MCF 10A (cell line): ENCODE data around the gene C1QC. TPM values are rescaled to one million over a fixed set of nuclear protein-coding genes. Genes with fewer than 3 reads are reported as not detected.
A peak's percentile ranks its signal among the peaks of the same experiment; 100 is the strongest.
"Not testable (repeated sequence)": the region's sequence is repeated elsewhere in the genome, so short reads cannot be mapped to it uniquely, and the experiment has no call there.

Experiments used
- BruUV-seq: library from RNA; stranded (reverse); fragments of 400-500 nt; replicated peaks from 2 replicates; lab custom pipeline; 2021; lab: Mats Ljungman, UMichigan
- CTCF ChIA-PET: fragments of 300-600 bp; sonication (Branson Sonifier 250); formaldehyde crosslinking; extraction: SDS; loops from one replicate; lab custom pipeline; 2021; ENCODE audit warnings: antibody characterized with exemption, inconsistent platforms; lab: Yijun Ruan, JAX
- POLR2A ChIA-PET: fragments of 300-600, 350-650 bp; sonication (Branson Sonifier 250); formaldehyde crosslinking; extraction: SDS; loops from one replicate; lab custom pipeline; 2020; ENCODE audit warnings: antibody characterized with exemption, inconsistent platforms; lab: Yijun Ruan, JAX
- DNase-seq: peaks from one replicate; pipeline ENCODE4 v3.0.0-alpha.2; 2018; ENCODE audit not compliant: unreplicated experiment
- H3K27ac Mint-ChIP-seq: one replicate; pipeline ENCODE4 v1.8.0; 2022; ENCODE audit warnings: mild to moderate bottlenecking, low read depth, mixed read lengths; ENCODE audit not compliant: unreplicated experiment
- H3K27me3 Mint-ChIP-seq: one replicate; pipeline ENCODE4 v1.8.0; 2022; ENCODE audit warnings: mixed read lengths; ENCODE audit not compliant: insufficient read depth, unreplicated experiment
- H3K36me3 Mint-ChIP-seq: one replicate; pipeline ENCODE4 v1.8.0; 2022; ENCODE audit warnings: mild to moderate bottlenecking, moderate library complexity, mixed read lengths; ENCODE audit not compliant: insufficient read depth, unreplicated experiment
- H3K4me1 Mint-ChIP-seq: one replicate; pipeline ENCODE4 v1.8.0; 2022; ENCODE audit warnings: mixed read lengths; ENCODE audit not compliant: insufficient read depth, unreplicated experiment
- H3K4me3 Mint-ChIP-seq: one replicate; pipeline ENCODE4 v1.8.0; 2022; ENCODE audit warnings: mild to moderate bottlenecking, moderate library complexity, mixed read lengths; ENCODE audit not compliant: unreplicated experiment
- H3K9me3 Mint-ChIP-seq: one replicate; pipeline ENCODE4 v1.8.0; 2022; ENCODE audit warnings: mixed read lengths; ENCODE audit not compliant: unreplicated experiment
- CTCF ChIP-seq: fragments of 200-600 bp; IDR thresholded peaks from one replicate; pipeline ENCODE4 v1.8.0; 2022; ENCODE audit warnings: antibody characterized with exemption, mild to moderate bottlenecking; ENCODE audit not compliant: unreplicated experiment
- intact Hi-C: fragments of 100-400 bp; cut with micrococcal nuclease; formaldehyde crosslinking; loops from 2 replicates; pipeline ENCODE4 v1.14.1; 2022
- total RNA-seq: library from RNA; stranded (reverse); gene quantifications from 2 replicates; pipeline ENCODE4 v1.2.3, GENCODE V29; 2022

Gene C1QC
- total RNA-seq, 1 experiment from 2014 or later = not detected

- Mint-ChIP-seq H3K9me3 (no peaks in the 10 kb centered on the region), H3K27ac (no peak overlapping the region), H3K4me1 (no peaks in the 10 kb centered on the region), H3K36me3 (no peaks in the 10 kb centered on the region), H3K27me3 (peaks cover 46% of the 10 kb centered on the region), H3K4me3 (no peak overlapping the region)
- no peak for TF ChIP-seq CTCF
- intact Hi-C loops = no loop called here
- CTCF ChIA-PET = interaction anchor here (0.5 to 1.7 kb wide), 5 partner anchors 34 to 302 kb away, joined by 3 to 8 read pairs (median 3); partner anchors contain the start of gene LACTBL1
- POLR2A ChIA-PET = no interaction called here
- no peak for DNase-seq
- BruUV-seq = no TSS peak
These were observed 27.0 kb downstream of the C1QC start for GRCh38 chr1:22670352-22670975.

- intact Hi-C loops = no loop called here
- ChIA-PET POLR2A (no interaction called here), CTCF (interaction anchor here (0.6 to 3.6 kb wide), 6 partner anchors 110 to 292 kb away, joined by 4 to 28 read pairs (median 6); no protein-coding TSS in a partner anchor)
- H3K9me3 Mint-ChIP-seq = no peaks in the 10 kb centered on the region
- H3K4me3 Mint-ChIP-seq = no peak overlapping the region
- BruUV-seq = no TSS peak
- TF ChIP-seq CTCF = no peak
- H3K27me3 Mint-ChIP-seq = peaks cover 45% of the 10 kb centered on the region
- H3K27ac Mint-ChIP-seq = no peak overlapping the region
- H3K4me1 Mint-ChIP-seq = no peaks in the 10 kb centered on the region
- DNase-seq = no peak
- H3K36me3 Mint-ChIP-seq = no peaks in the 10 kb centered on the region
These were observed 28.6 kb downstream of the C1QC start for GRCh38 chr1:22671999-22672398.

GRCh38 chr1:22673486-22674409 is 30.3 kb downstream of the C1QC start:
- no peak overlapping the region for H3K4me3 Mint-ChIP-seq
- peaks cover 27% of the 10 kb centered on the region for H3K27me3 Mint-ChIP-seq
- intact Hi-C loops = loop anchor here (1.0 kb wide), 3 partner anchors 216 to 291 kb away; no protein-coding TSS in a partner anchor
- peak; percentile 63 for DNase-seq
- no peaks in the 10 kb centered on the region for H3K9me3 Mint-ChIP-seq
- ChIA-PET POLR2A (no interaction called here), CTCF (interaction anchor here (0.5 to 3.6 kb wide), 17 partner anchors 10 to 364 kb away, joined by 3 to 28 read pairs (median 5); no protein-coding TSS in a partner anchor)
- H3K27ac Mint-ChIP-seq = no peak overlapping the region
- peak; percentile 79 for TF ChIP-seq CTCF
- no peaks in the 10 kb centered on the region for H3K4me1 Mint-ChIP-seq
- no TSS peak for BruUV-seq
- no peaks in the 10 kb centered on the region for H3K36me3 Mint-ChIP-seq

GRCh38 chr1:22674410-22674749 is 30.9 kb downstream of the C1QC start:
- Mint-ChIP-seq H3K9me3 (no peaks in the 10 kb centered on the region), H3K4me1 (no peaks in the 10 kb centered on the region), H3K36me3 (no peaks in the 10 kb centered on the region), H3K27ac (no peak overlapping the region), H3K4me3 (no peak overlapping the region), H3K27me3 (peaks cover 21% of the 10 kb centered on the region)
- ChIA-PET CTCF (interaction anchor here (0.6 to 3.6 kb wide), 18 partner anchors 10 to 364 kb away, joined by 3 to 28 read pairs (median 4); no protein-coding TSS in a partner anchor), POLR2A (no interaction called here)
- DNase-seq = no peak
- TF ChIP-seq CTCF = no peak
- intact Hi-C loops = loop anchor here (1.0 kb wide), 3 partner anchors 215 to 290 kb away; no protein-coding TSS in a partner anchor
- no TSS peak for BruUV-seq

- H3K4me3 Mint-ChIP-seq, H3K4me1 Mint-ChIP-seq, H3K27ac Mint-ChIP-seq, H3K36me3 Mint-ChIP-seq, DNase-seq, BruUV-seq, H3K9me3 Mint-ChIP-seq, intact Hi-C loops, POLR2A ChIA-PET: not testable (repeated sequence)
- H3K27me3 Mint-ChIP-seq = peaks cover 13% of the 10 kb centered on the region
- CTCF ChIA-PET = interaction anchor here (0.6 to 2.1 kb wide), 7 partner anchors 16 to 1149 kb away, joined by 3 to 7 read pairs (median 4); no protein-coding TSS in a partner anchor
These were observed 32.7 kb downstream of the C1QC start for GRCh38 chr1:22676151-22676550.
